Smooth muscle cell (in vitro differentiated cells): ENCODE measurements around the gene AFF3. TPM values are rescaled to one million over a fixed set of nuclear protein-coding genes. Genes with fewer than 3 reads are reported as not detected.
"Not testable (repeated sequence)": the region's sequence is repeated elsewhere in the genome, so short reads cannot be mapped to it uniquely, and the experiment has no call there.

Source experiments
- DNase-seq: peaks from one replicate; lab custom pipeline; 2025; ENCODE audit not compliant: unreplicated experiment; lab: John Stamatoyannopoulos, UW
- H2AFZ ChIP-seq: fragments of 200-600 bp; sonication (generic); 2 replicates; pipeline ENCODE4 v1.6.0; 2016; ENCODE audit warnings: antibody characterized with exemption, low read depth, mild to moderate bottlenecking
- H3F3A ChIP-seq: fragments of 200-600 bp; sonication (generic); 2 replicates; pipeline ENCODE4 v1.6.0; 2017; ENCODE audit warnings: antibody characterized with exemption, low read depth
- H3K27ac ChIP-seq: fragments of 200-600 bp; sonication (generic); 2 replicates; pipeline ENCODE4 v1.5.1; 2016; ENCODE audit warnings: low read depth, mild to moderate bottlenecking
- H3K27me3 ChIP-seq: fragments of 200-600 bp; sonication (generic); 2 replicates; pipeline ENCODE4 v1.6.1; 2016; ENCODE audit warnings: low read depth, mild to moderate bottlenecking
- H3K36me3 ChIP-seq: fragments of 200-600 bp; sonication (generic); 2 replicates; pipeline ENCODE4 v1.5.1; 2016; ENCODE audit warnings: low read depth
- H3K4me1 ChIP-seq: fragments of 200-600 bp; sonication (generic); 2 replicates; pipeline ENCODE4 v1.5.1; 2016; ENCODE audit warnings: low read depth
- H3K4me2 ChIP-seq: fragments of 200-600 bp; sonication (generic); 2 replicates; pipeline ENCODE4 v1.6.0; 2016; ENCODE audit warnings: mild to moderate bottlenecking
- H3K4me3 ChIP-seq: fragments of 200-600 bp; sonication (generic); 2 replicates; pipeline ENCODE4 v1.5.1; 2016; ENCODE audit warnings: mild to moderate bottlenecking
- H3K79me2 ChIP-seq: fragments of 200-600 bp; sonication (generic); 2 replicates; pipeline ENCODE4 v1.6.0; 2016; ENCODE audit warnings: low read depth, mild to moderate bottlenecking
- H3K9ac ChIP-seq: fragments of 200-600 bp; sonication (generic); 2 replicates; pipeline ENCODE4 v1.6.0; 2016; ENCODE audit warnings: low read depth
- H3K9me3 ChIP-seq: fragments of 200-600 bp; sonication (generic); replicated peaks from 2 replicates; pipeline ENCODE4 v1.5.1; 2016; ENCODE audit warnings: low read depth
- H4K20me1 ChIP-seq: fragments of 200-600 bp; sonication (generic); 2 replicates; pipeline ENCODE4 v1.6.0; 2016; ENCODE audit warnings: low read depth
- WGBS: methylation state at CpG from one replicate; pipeline ENCODE4 v1.1.7; 2016; ENCODE audit warnings: low lambda C conversion rate; 5-methylcytosine and 5-hydroxymethylcytosine counted together
- polyA plus RNA-seq: library from polyadenylated mRNA; unstranded; fragments of >200 nt; fragmentation: Nextera tagmentation; extraction: Ambion mirVana; gene quantifications from 2 replicates; pipeline ENCODE4 v1.2.1, GENCODE V29; 2016
- total RNA-seq: library from RNA; depleted of rRNA; stranded (reverse); fragments of >200 nt; gene quantifications from 2 replicates; pipeline ENCODE4 v1.2.3, GENCODE V29; 2014
- TF ChIP-seq, protein P1 (sequence below): fragments of 200-600 bp; sonication (generic); IDR thresholded peaks from 2 replicates; pipeline ENCODE4 v1.5.1; 2017; ENCODE audit warnings: borderline replicate concordance, mild to moderate bottlenecking, antibody characterized with exemption; ENCODE audit not compliant: insufficient read depth, poor library complexity, severe bottlenecking

Gene AFF3
- total and polyA plus RNA-seq, 2 experiments from 2014 or later = 0.27 to 0.39 TPM

DNA sequence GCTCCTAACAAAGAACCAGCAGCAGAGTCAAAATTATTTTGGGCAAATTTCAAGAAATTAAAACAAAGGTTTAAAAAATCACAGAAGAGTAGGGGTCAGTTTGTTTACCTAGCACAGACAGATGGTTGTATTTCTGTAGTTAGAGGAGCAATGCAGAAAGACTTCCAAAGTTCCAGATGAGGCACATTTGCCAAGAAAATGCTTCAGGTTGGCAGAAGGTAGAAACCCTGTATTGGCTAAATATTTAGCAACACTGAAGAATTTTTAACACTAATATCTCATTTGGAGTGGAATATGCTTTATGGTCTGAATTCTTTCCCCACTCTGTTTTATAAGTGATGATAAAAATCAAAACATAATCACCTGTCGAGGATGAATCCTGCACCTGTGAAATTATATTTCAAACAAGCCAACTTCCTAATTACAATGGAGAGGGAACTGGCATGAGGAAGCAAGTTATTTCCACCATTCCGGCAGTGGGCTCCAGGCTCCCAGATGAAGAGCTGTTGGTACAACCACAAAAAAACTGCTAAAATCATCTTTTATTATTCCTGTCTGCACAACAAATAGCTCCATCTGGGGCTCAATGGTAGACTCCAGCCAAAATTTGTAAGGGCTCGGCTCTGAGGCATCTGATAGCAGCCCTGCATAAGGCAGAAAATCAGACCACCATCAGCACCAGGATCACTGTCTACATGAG lies 366.0 kb downstream of the AFF3 start:
- H3K4me3 ChIP-seq = no peak overlapping the region
- WGBS = 90% methylated on average over 3 of the region's 3 CpGs
- H3K79me2 ChIP-seq = no peaks in the 10 kb centered on the region
- no peaks in the 10 kb centered on the region for H3K27me3 ChIP-seq
- DNase-seq = no peak
- no peaks in the 10 kb centered on the region for H3K4me1 ChIP-seq
- H3F3A ChIP-seq = no peaks in the 10 kb centered on the region
- no peaks in the 10 kb centered on the region for H4K20me1 ChIP-seq
- H3K27ac ChIP-seq = no peak overlapping the region
- TF ChIP-seq, protein P1, sequence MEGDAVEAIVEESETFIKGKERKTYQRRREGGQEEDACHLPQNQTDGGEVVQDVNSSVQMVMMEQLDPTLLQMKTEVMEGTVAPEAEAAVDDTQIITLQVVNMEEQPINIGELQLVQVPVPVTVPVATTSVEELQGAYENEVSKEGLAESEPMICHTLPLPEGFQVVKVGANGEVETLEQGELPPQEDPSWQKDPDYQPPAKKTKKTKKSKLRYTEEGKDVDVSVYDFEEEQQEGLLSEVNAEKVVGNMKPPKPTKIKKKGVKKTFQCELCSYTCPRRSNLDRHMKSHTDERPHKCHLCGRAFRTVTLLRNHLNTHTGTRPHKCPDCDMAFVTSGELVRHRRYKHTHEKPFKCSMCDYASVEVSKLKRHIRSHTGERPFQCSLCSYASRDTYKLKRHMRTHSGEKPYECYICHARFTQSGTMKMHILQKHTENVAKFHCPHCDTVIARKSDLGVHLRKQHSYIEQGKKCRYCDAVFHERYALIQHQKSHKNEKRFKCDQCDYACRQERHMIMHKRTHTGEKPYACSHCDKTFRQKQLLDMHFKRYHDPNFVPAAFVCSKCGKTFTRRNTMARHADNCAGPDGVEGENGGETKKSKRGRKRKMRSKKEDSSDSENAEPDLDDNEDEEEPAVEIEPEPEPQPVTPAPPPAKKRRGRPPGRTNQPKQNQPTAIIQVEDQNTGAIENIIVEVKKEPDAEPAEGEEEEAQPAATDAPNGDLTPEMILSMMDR = no peak
- H3K36me3 ChIP-seq = no peaks in the 10 kb centered on the region
- H3K4me2 ChIP-seq = no peak overlapping the region
- no peaks in the 10 kb centered on the region for H3K9me3 ChIP-seq
- H3K9ac ChIP-seq = no peak overlapping the region
- H2AFZ ChIP-seq = peak overlapping the region; percentile 59

DNA sequence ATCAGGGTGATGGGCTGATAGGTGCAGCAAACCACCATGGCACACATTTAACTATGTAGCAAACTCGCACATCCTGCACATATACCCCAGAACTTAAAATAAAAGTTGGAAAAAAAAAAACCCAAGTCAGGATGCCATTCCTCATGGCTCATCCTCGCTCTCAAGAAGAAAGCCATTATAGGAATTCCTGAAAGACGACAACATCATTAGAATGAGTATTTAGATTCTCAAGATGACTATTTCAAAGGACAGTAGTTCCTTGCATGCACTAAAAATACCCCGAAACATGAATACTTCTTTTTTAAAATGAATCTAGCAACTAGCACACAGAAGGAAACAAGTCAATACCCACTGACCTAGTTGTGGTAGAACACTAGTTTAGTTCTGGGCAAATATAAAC lies 366.8 kb downstream of the AFF3 start:
- Histone ChIP-seq H3K36me3 (no peaks in the 10 kb centered on the region), H3K79me2 (no peaks in the 10 kb centered on the region), H3K4me3 (no peak overlapping the region), H3K9ac (no peak overlapping the region), H4K20me1 (no peaks in the 10 kb centered on the region), H3K4me2 (no peak overlapping the region), H3K27me3 (no peaks in the 10 kb centered on the region), H2AFZ (peak overlapping the region; percentile 59), H3K27ac (no peak overlapping the region), H3K4me1 (no peaks in the 10 kb centered on the region), H3K9me3 (no peaks in the 10 kb centered on the region), H3F3A (no peaks in the 10 kb centered on the region)
- TF ChIP-seq, protein P1 = no peak
- WGBS = 44% methylated on average over 4 of the region's 4 CpGs
- DNase-seq = no peak

DNA sequence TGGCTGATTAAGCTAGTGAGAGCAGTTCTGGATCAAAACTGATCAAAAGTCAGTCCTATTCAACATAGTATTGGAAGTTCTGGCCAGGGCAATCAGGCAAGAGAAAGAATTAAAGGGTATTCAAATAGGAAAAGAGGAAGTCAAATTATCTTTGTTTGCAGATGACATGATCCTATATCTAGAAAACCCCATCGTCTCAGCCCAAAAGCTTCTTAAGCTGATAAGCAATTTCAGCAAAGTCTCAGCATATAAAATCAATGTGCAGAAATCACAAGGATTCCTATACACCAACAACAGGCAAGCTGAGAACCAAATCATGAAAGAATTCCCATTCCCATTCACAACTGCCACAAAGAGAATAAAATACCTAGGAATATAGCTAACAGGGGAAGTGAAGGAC lies 368.7 kb downstream of the AFF3 start:
- 53% methylated on average over 1 of the region's 1 CpG for WGBS
- not testable (repeated sequence) for H3K4me2 ChIP-seq, H3K9me3 ChIP-seq, H2AFZ ChIP-seq, H3K79me2 ChIP-seq, H3K9ac ChIP-seq, H3F3A ChIP-seq, H3K27me3 ChIP-seq, DNase-seq, H3K4me1 ChIP-seq, H3K36me3 ChIP-seq, H3K4me3 ChIP-seq, H4K20me1 ChIP-seq, H3K27ac ChIP-seq

DNA sequence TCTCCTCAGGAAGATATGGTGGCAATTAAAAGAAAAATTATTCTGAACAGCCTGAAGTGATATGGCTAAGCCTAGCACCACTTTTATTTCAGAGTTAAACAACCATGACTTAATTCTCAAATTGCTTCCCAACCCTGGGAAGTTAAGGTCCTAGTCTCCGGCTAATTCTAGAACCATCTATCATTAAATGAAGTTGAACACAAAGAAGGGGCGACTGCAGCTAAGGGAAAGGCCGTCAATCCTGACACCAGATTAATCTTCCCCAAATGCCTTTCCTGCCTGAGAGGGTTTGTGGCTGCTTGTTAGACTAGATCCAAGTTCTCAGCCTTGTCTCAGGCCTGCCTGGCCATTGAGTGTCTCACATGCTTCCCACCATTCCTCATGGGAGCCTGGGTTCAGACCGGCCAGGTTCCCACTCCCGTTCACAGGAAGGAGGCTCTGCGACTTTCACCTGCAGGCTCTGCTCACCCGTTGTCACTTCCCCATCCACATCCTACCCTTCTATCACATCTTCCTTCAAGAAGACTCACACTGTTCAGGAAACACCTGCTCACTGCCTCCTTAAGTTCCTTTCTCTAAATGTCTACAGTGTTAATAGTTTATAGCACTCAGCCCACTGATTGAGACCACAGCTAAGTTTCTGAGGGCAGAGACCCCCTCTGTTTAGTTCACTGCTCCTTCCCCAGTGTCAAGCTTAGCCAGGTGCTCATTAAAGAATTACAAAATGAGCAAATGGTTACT lies 369.6 kb downstream of the AFF3 start:
- no peaks in the 10 kb centered on the region for H3K79me2 ChIP-seq
- no peak overlapping the region for H2AFZ ChIP-seq
- 88% methylated on average over 7 of the region's 7 CpGs for WGBS
- no peaks in the 10 kb centered on the region for H3K27me3 ChIP-seq
- no peak overlapping the region for H3K27ac ChIP-seq
- no peaks in the 10 kb centered on the region for H3K36me3 ChIP-seq
- no peaks in the 10 kb centered on the region for H3F3A ChIP-seq
- H4K20me1 ChIP-seq = no peaks in the 10 kb centered on the region
- no peaks in the 10 kb centered on the region for H3K4me1 ChIP-seq
- TF ChIP-seq, protein P1 = no peak
- no peak overlapping the region for H3K4me3 ChIP-seq
- no peak overlapping the region for H3K9ac ChIP-seq
- no peaks in the 10 kb centered on the region for H3K9me3 ChIP-seq
- no peak overlapping the region for H3K4me2 ChIP-seq
- DNase-seq = no peak
